GM12878 (cell line): Measurements from ENCODE around the gene PATJ. TPM values are rescaled to one million over a fixed set of nuclear protein-coding genes. Genes with fewer than 3 reads are reported as not detected.
A peak's percentile ranks its signal among the peaks of the same experiment; 100 is the strongest.

ENCODE experiments used
- ATAC-seq: fragments of 200-7000 bp; cut with Tn5 transposase; 3 replicates; pipeline ENCODE4 v1.9.1; 2020; ENCODE audit warnings: mild to moderate bottlenecking, moderate library complexity
- BruUV-seq: library from RNA; stranded (reverse); fragments of 400-500 nt; replicated peaks from 2 replicates; lab custom pipeline; 2021; lab: Mats Ljungman, UMichigan
- CTCF ChIA-PET: fragments of 300-600 bp; sonication (Branson Sonifier 250); formaldehyde crosslinking; extraction: SDS; loops from one replicate; lab custom pipeline; 2021; ENCODE audit warnings: inconsistent platforms; lab: Yijun Ruan, JAX
- POLR2A ChIA-PET: fragments of 350-600 bp; formaldehyde crosslinking; extraction: SDS; loops from one replicate; lab custom pipeline; 2021; ENCODE audit warnings: inconsistent platforms; lab: Charles Lee
- RAD21 ChIA-PET: fragments of 300-600 bp; sonication (Branson Sonifier 250); formaldehyde crosslinking; loops from one replicate; lab custom pipeline; 2023; ENCODE audit warnings: antibody characterized with exemption; ENCODE audit not compliant: unreplicated experiment; lab: Charles Lee
- SMC1A ChIA-PET: fragments of 300-600 bp; sonication (Branson Sonifier 250); formaldehyde crosslinking; loops from one replicate; lab custom pipeline; 2023; ENCODE audit not compliant: unreplicated experiment, uncharacterized antibody; lab: Charles Lee
- DNase-seq: peaks from one replicate; pipeline ENCODE4 v3.0.0-alpha.2; 2011; ENCODE audit warnings: low read depth, low spot score
- FAIRE-seq: peaks from 3 replicates; lab custom pipeline; 2011; peaks lifted over from hg19 to GRCh38; lab: Jason Lieb, UNC
- H2AFZ ChIP-seq: 2 replicates; pipeline ENCODE4 v1.6.0; 2011; ENCODE audit warnings: low read depth, low read length, control low read depth; ENCODE audit not compliant: control insufficient read depth
- H3K27ac ChIP-seq: 2 replicates; pipeline ENCODE4 v1.5.1; 2011; ENCODE audit warnings: control low read depth; ENCODE audit not compliant: control insufficient read depth, insufficient read depth
- H3K27me3 ChIP-seq, 2 experiments: replicated peaks in 1 of 2; 2 replicates each; pipeline versions ENCODE4 v1.6.0 to v1.6.1; 2011; ENCODE audit warnings: low read length in 1 of 2; ENCODE audit not compliant: control insufficient read depth in 2 of 2, insufficient read depth in 2 of 2
- H3K36me3 ChIP-seq, 2 experiments: 2 replicates each; pipeline ENCODE4 v1.5.1; 2011; ENCODE audit warnings: low read length in 1 of 2; ENCODE audit not compliant: control insufficient read depth in 2 of 2, insufficient read depth in 2 of 2
- H3K4me1 ChIP-seq: 2 replicates; pipeline ENCODE4 v1.6.1; 2011; ENCODE audit warnings: mild to moderate bottlenecking, low read length, moderate library complexity, mixed read lengths; ENCODE audit not compliant: control insufficient read depth, insufficient read depth
- H3K4me2 ChIP-seq: 2 replicates; pipeline ENCODE4 v1.6.0; 2011; ENCODE audit warnings: control low read depth; ENCODE audit not compliant: control insufficient read depth, insufficient read depth
- H3K4me3 ChIP-seq: fragments of 200-600 bp; sonication (generic); 2 replicates; pipeline ENCODE4 v1.5.1; 2016
- H3K79me2 ChIP-seq: 2 replicates; pipeline ENCODE4 v1.6.0; 2011; ENCODE audit warnings: low read length; ENCODE audit not compliant: control insufficient read depth, insufficient read depth
- H3K9ac ChIP-seq: 2 replicates; pipeline ENCODE4 v1.8.0; 2011; ENCODE audit warnings: low read length, control low read depth, mixed read lengths; ENCODE audit not compliant: control insufficient read depth, insufficient read depth
- H3K9me3 ChIP-seq: replicated peaks from 3 replicates; pipeline ENCODE4 v1.5.1; 2011; ENCODE audit warnings: mild to moderate bottlenecking, low read length; ENCODE audit not compliant: control insufficient read depth, insufficient read depth
- H4K20me1 ChIP-seq: 2 replicates; pipeline ENCODE4 v1.6.0; 2011; ENCODE audit not compliant: control insufficient read depth, insufficient read depth
- BMI1 ChIP-seq: fragments of 450-650 bp; IDR thresholded peaks from 2 replicates; pipeline ENCODE4 v1.6.1; 2016; ENCODE audit warnings: mild to moderate bottlenecking, moderate library complexity, borderline replicate concordance
- CBX3 ChIP-seq: fragments of 200-600 bp; sonication (generic); IDR thresholded peaks from 2 replicates; pipeline ENCODE4 v1.6.1; 2016; ENCODE audit warnings: low read depth, borderline replicate concordance
- CBX5 ChIP-seq: sonication (generic); IDR thresholded peaks from 2 replicates; pipeline ENCODE4 v1.6.1; 2016; ENCODE audit warnings: low read depth, moderate library complexity, mild to moderate bottlenecking, inconsistent platforms
- CHD4 ChIP-seq: fragments of 200-600 bp; sonication (generic); IDR thresholded peaks from 2 replicates; pipeline ENCODE4 v1.6.1; 2016; ENCODE audit warnings: mild to moderate bottlenecking
- EGR1 ChIP-seq, 2 experiments: IDR thresholded peaks; 1 replicate in 1 of 2; 2 replicates in 1 of 2; pipeline ENCODE4 v1.6.1; 2011 to 2012; ENCODE audit warnings: low read depth in 2 of 2, low read length in 2 of 2, borderline replicate concordance in 1 of 2, mild to moderate bottlenecking in 1 of 2, moderate library complexity in 1 of 2
- EP300 ChIP-seq, 2 experiments: fragments of 150-350 bp in 1 of 2; IDR thresholded peaks; 2 replicates each; pipeline ENCODE4 v1.6.1; 2011 to 2012; ENCODE audit warnings: low read depth in 2 of 2, low read length in 2 of 2, borderline replicate concordance in 1 of 2, improper control_type of control experiment in 1 of 2, inconsistent platforms in 1 of 2; ENCODE audit not compliant: control insufficient read depth in 1 of 2
- ESRRA ChIP-seq: IDR thresholded peaks from 2 replicates; pipeline ENCODE4 v1.6.1; 2012; ENCODE audit warnings: mild to moderate bottlenecking, low read length, improper control_type of control experiment
- GABPA ChIP-seq: IDR thresholded peaks from 2 replicates; pipeline ENCODE4 v1.6.1; 2014; ENCODE audit warnings: antibody characterized with exemption, low read depth, mild to moderate bottlenecking, inconsistent platforms
- MEF2A ChIP-seq: IDR thresholded peaks from 2 replicates; pipeline ENCODE4 v1.6.1; 2011; ENCODE audit warnings: low read depth, mild to moderate bottlenecking, low read length, moderate library complexity; ENCODE audit not compliant: insufficient read depth
- NBN ChIP-seq: fragments of 450-650 bp; IDR thresholded peaks from 2 replicates; pipeline ENCODE4 v1.6.1; 2016
- RAD21 ChIP-seq: IDR thresholded peaks from 2 replicates; pipeline ENCODE4 v1.6.1; 2011; ENCODE audit warnings: mild to moderate bottlenecking, low read depth, low read length, moderate library complexity; ENCODE audit not compliant: insufficient read depth
- RUNX3 ChIP-seq: IDR thresholded peaks from 2 replicates; pipeline ENCODE4 v1.6.1; 2012; ENCODE audit warnings: low read length, inconsistent platforms
- SMARCA5 ChIP-seq: fragments of 450-650 bp; IDR thresholded peaks from 2 replicates; pipeline ENCODE4 v1.6.1; 2017; ENCODE audit warnings: mild to moderate bottlenecking
- TCF3 ChIP-seq: IDR thresholded peaks from 2 replicates; pipeline ENCODE4 v1.6.1; 2012; ENCODE audit warnings: low read depth, mild to moderate bottlenecking, low read length, borderline replicate concordance; ENCODE audit not compliant: insufficient read depth
- ZBED1 ChIP-seq: IDR thresholded peaks from 2 replicates; pipeline ENCODE4 v1.6.1; 2016; ENCODE audit warnings: borderline replicate concordance
- WGBS: methylation state at CpG from one replicate; pipeline ENCODE4 v1.1.6; 2016; ENCODE audit warnings: low lambda C conversion rate; ENCODE audit not compliant: insufficient replicate concordance, insufficient coverage; ENCODE audit errors: missing lambda C conversion rate; 5-methylcytosine and 5-hydroxymethylcytosine counted together
- in situ Hi-C: fragments of 300-500 bp; cut with MboI; formaldehyde crosslinking; loops from 9 replicates; pipeline ENCODE4 v1.14.3; 2018; ENCODE audit warnings: mixed read lengths
- intact Hi-C: fragments of 100-400 bp; cut with micrococcal nuclease; formaldehyde crosslinking; loops from one replicate; pipeline ENCODE4 v1.14.2; 2022; ENCODE audit not compliant: unreplicated experiment
- polyA plus RNA-seq, 11 experiments: library from polyadenylated mRNA; depleted of rRNA in 4 of 11; unstranded in 6 of 11; stranded (reverse) in 5 of 11; fragments of >200 nt; fragmentation: Nextera tagmentation in 4 of 11; fragmentation: Illumina TruSeq in 1 of 11; extraction: Ambion mirVana in 4 of 11; extraction: Trizol in 1 of 11; gene quantifications; 1 replicate in 1 of 11; 2 replicates in 10 of 11; pipeline versions ENCODE4 v1.2.1 to v1.2.3, GENCODE V29; 2011 to 2016; ENCODE audit warnings: inconsistent platforms in 2 of 11, missing spikeins in 2 of 11, low read depth in 1 of 11
- total RNA-seq, 4 experiments: library from RNA; depleted of rRNA in 3 of 4; stranded (reverse); fragments of >200 nt in 3 of 4; fragmentation: Illumina TruSeq in 1 of 4; extraction: Trizol in 1 of 4; gene quantifications; 2 replicates each; pipeline versions ENCODE4 v1.2.1 to v1.2.3, GENCODE V29; 2013 to 2021
- TF ChIP-seq, protein P1 (sequence below): fragments of 150-350 bp; IDR thresholded peaks from 2 replicates; pipeline ENCODE4 v1.6.1; 2014; ENCODE audit warnings: mild to moderate bottlenecking, low read depth, low read length
- TF ChIP-seq, protein P2 (sequence below): fragments of 450-650 bp; conservative IDR thresholded peaks from 2 replicates; pipeline ENCODE4 v1.6.1; 2017; ENCODE audit warnings: mild to moderate bottlenecking, moderate library complexity
- TF ChIP-seq, protein P3 (sequence below), 3 experiments: IDR thresholded peaks in 2 of 3; conservative IDR thresholded peaks in 1 of 3; 2 replicates each; pipeline ENCODE4 v1.5.1; 2011; ENCODE audit warnings: low read depth in 3 of 3, low read length in 3 of 3, mild to moderate bottlenecking in 3 of 3, control low read depth in 2 of 3, moderate library complexity in 2 of 3, inconsistent platforms in 1 of 3, mixed read lengths in 1 of 3; ENCODE audit not compliant: control insufficient read depth in 2 of 3, insufficient read depth in 1 of 3; ENCODE audit errors: extremely low read depth in 1 of 3

Gene PATJ
- total and polyA plus RNA-seq, 10 of the 15 experiments (the other 5 are each of a cell fraction or from before 2014, with no cell fraction given): 2.8 to 13.9 (median 6.9) TPM

DNA sequence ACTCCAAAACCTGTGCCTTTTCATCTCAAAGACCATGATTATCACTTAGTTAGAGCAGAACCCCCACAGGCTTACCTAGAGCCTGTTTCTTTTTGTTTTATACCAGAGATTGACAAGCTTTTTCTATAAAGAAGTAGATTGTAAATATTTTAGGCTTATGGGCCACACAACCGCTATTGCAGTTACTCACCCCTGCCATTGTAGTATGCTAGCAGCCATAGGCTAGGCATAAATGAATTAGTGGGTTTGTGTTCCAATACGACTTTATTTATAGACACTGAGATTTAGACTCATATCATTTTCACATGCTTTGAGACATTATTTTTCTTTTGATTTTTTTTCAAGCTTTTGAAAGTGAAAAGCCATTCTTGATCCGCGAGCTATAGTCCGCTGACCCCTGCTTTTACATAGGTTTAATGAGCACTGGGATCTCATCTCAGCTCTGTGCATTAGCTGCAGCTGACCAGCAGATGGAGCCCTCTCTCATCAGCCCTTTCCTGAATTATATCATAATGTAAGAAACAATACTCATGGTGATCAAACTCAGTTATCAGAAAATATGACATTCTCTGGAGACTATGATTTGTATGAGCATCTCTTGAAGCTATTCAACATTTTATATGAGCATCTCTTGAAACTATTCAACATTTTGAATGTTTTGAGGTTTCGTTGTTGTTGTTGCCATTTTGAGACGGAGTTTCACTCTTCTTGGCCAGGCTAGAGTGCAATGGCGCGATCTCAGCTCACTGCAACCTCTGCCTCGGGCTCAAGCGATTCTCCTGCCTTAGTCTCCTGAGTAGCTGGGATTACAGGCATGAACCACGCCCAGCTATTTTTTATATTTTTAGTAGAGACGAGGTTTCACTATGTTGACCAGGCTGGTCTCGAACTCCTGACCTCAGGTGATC, 340.4 kb downstream of the PATJ start:
- 43% methylated on average over 14 of the region's 14 CpGs for WGBS
- TF ChIP-seq EGR1 (IDR thresholded peaks at IDR 0.05; ENCODE audit: borderline replicate concordance in 1 of 2, low read depth in 2 of 2, low read length in 2 of 2) (no peak), MEF2A (no peak), ZBED1 (no peak), TCF3 (no peak), BMI1 (no peak), GABPA (no peak), RUNX3 (no peak), RAD21 (peak; percentile 69), NBN (no peak), ESRRA (no peak), CHD4 (no peak), CBX3 (no peak), EP300 (IDR thresholded peaks at IDR 0.05; ENCODE audit: borderline replicate concordance in 1 of 2, control insufficient read depth in 1 of 2, low read depth in 2 of 2, low read length in 2 of 2) (no peak), SMARCA5 (no peak), CBX5 (no peak)
- TF ChIP-seq, protein P1, sequence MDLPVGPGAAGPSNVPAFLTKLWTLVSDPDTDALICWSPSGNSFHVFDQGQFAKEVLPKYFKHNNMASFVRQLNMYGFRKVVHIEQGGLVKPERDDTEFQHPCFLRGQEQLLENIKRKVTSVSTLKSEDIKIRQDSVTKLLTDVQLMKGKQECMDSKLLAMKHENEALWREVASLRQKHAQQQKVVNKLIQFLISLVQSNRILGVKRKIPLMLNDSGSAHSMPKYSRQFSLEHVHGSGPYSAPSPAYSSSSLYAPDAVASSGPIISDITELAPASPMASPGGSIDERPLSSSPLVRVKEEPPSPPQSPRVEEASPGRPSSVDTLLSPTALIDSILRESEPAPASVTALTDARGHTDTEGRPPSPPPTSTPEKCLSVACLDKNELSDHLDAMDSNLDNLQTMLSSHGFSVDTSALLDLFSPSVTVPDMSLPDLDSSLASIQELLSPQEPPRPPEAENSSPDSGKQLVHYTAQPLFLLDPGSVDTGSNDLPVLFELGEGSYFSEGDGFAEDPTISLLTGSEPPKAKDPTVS: no peak
- TF ChIP-seq, protein P2, sequence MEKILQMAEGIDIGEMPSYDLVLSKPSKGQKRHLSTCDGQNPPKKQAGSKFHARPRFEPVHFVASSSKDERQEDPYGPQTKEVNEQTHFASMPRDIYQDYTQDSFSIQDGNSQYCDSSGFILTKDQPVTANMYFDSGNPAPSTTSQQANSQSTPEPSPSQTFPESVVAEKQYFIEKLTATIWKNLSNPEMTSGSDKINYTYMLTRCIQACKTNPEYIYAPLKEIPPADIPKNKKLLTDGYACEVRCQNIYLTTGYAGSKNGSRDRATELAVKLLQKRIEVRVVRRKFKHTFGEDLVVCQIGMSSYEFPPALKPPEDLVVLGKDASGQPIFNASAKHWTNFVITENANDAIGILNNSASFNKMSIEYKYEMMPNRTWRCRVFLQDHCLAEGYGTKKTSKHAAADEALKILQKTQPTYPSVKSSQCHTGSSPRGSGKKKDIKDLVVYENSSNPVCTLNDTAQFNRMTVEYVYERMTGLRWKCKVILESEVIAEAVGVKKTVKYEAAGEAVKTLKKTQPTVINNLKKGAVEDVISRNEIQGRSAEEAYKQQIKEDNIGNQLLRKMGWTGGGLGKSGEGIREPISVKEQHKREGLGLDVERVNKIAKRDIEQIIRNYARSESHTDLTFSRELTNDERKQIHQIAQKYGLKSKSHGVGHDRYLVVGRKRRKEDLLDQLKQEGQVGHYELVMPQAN: no peak
- TF ChIP-seq, protein P3, sequence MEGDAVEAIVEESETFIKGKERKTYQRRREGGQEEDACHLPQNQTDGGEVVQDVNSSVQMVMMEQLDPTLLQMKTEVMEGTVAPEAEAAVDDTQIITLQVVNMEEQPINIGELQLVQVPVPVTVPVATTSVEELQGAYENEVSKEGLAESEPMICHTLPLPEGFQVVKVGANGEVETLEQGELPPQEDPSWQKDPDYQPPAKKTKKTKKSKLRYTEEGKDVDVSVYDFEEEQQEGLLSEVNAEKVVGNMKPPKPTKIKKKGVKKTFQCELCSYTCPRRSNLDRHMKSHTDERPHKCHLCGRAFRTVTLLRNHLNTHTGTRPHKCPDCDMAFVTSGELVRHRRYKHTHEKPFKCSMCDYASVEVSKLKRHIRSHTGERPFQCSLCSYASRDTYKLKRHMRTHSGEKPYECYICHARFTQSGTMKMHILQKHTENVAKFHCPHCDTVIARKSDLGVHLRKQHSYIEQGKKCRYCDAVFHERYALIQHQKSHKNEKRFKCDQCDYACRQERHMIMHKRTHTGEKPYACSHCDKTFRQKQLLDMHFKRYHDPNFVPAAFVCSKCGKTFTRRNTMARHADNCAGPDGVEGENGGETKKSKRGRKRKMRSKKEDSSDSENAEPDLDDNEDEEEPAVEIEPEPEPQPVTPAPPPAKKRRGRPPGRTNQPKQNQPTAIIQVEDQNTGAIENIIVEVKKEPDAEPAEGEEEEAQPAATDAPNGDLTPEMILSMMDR (IDR thresholded peaks at IDR 0.05 in 2 of 3, conservative IDR thresholded peaks at IDR 0.05 in 1 of 3; ENCODE audit: control insufficient read depth in 2 of 3, extremely low read depth in 1 of 3, insufficient read depth in 1 of 3, low read depth in 3 of 3, low read length in 3 of 3): peak; percentile 82 to 95 (median 89)

More for the DNA sequence above, 340.4 kb downstream of the PATJ start:
- Histone ChIP-seq H3K4me1 (no peaks in the 10 kb centered on the region), H3K4me2 (no peak overlapping the region), H3K79me2 (no peaks in the 10 kb centered on the region), H3K4me3 (no peak overlapping the region), H3K9ac (no peak overlapping the region), H3K27me3 (no peaks in the 10 kb centered on the region), H2AFZ (no peak overlapping the region), H3K9me3 (no peaks in the 10 kb centered on the region), H3K27ac (no peak overlapping the region), H4K20me1 (no peaks in the 10 kb centered on the region), H3K36me3 (no peaks in the 10 kb centered on the region)
- no TSS peak for BruUV-seq
- FAIRE-seq (peak; percentile 94), DNase-seq (no peak), ATAC-seq (peak; percentile 90)
- CTCF ChIA-PET: interaction anchor here (0.6 to 7.8 kb wide), 27 partner anchors 9 to 1104 kb away, joined by 3 to 95 read pairs (median 4); no protein-coding TSS in a partner anchor
- SMC1A ChIA-PET: interaction anchor here (0.7 to 3.1 kb wide), 14 partner anchors 9 to 664 kb away, joined by 3 to 16 read pairs (median 3); no protein-coding TSS in a partner anchor
- in situ Hi-C loops (no loop called here), intact Hi-C loops (loop anchor here (1.0 to 2.0 kb wide), 2 partner anchors 49 to 324 kb away; no protein-coding TSS in a partner anchor)
- POLR2A ChIA-PET: no interaction called here
- RAD21 ChIA-PET: interaction anchor here (1.1 to 1.5 kb wide), 4 partner anchors 49 to 93 kb away, joined by 3 to 14 read pairs (median 6); no protein-coding TSS in a partner anchor
